ENCODE measurements around the gene PTPRA. TPM values are rescaled to one million over a fixed set of nuclear protein-coding genes. Genes with fewer than 3 reads are reported as not detected.

Gene PTPRA
- total and polyA plus RNA-seq, 2 donors (not counting 3 experiments of a cell fraction or from before 2014, with no cell fraction given) = 43.2 to 53.4 TPM

GRCh38 chr20:2891343-2891742 lies 18.1 kb downstream of the PTPRA start:
- no peak overlapping the region for H2AFZ ChIP-seq (ENCODE audit: low read depth, low read length)
- H3K9me3 ChIP-seq (replicated peaks; ENCODE audit: control insufficient read depth, insufficient read depth, low read length) = no peaks in the 10 kb centered on the region
- H3K9me1 ChIP-seq (replicated peaks; ENCODE audit: control insufficient read depth, extremely low read depth, insufficient read depth, low read length) = no peaks in the 10 kb centered on the region
- peaks cover 79% of the 10 kb centered on the region for H3K79me2 ChIP-seq (ENCODE audit: control insufficient read depth, insufficient read depth, low read length)
- intact Hi-C loops (cut with micrococcal nuclease) = no loop called here
- no TSS peak for BruUV-seq (replicated peaks)
- no peaks in the 10 kb centered on the region for H3K36me3 ChIP-seq (ENCODE audit: control insufficient read depth in 2 of 2, extremely low read depth in 1 of 2, insufficient read depth in 2 of 2, low read length in 2 of 2)
- peaks cover 2% of the 10 kb centered on the region for H4K20me1 ChIP-seq (replicated peaks; ENCODE audit: control insufficient read depth, extremely low read depth, insufficient read depth, low read length)
- TF ChIP-seq CTCF (IDR thresholded peaks at IDR 0.05; ENCODE audit: extremely low read depth in 1 of 2, insufficient read depth in 1 of 2, low read depth in 1 of 2, low read length in 2 of 2) (no peak), POLR2A (IDR thresholded peaks at IDR 0.05; ENCODE audit: low read depth, low read length) (no peak), EZH2 (IDR thresholded peaks at IDR 0.05; ENCODE audit: borderline replicate concordance, low read depth, low read length, severe bottlenecking) (no peak), MAX (IDR thresholded peaks at IDR 0.05; ENCODE audit: insufficient read depth, insufficient read length) (no peak), GATA2 (IDR thresholded peaks at IDR 0.05; ENCODE audit: insufficient read depth, insufficient read length, low read depth, low read length) (no peak), FOS (IDR thresholded peaks at IDR 0.05; ENCODE audit: borderline replicate concordance, insufficient read depth, low read length) (no peak), POLR2AphosphoS5 (IDR thresholded peaks at IDR 0.05; ENCODE audit: insufficient read depth, low read depth, low read length) (no peak), JUN (IDR thresholded peaks at IDR 0.05; ENCODE audit: borderline replicate concordance, insufficient read depth, insufficient read length, low read depth) (no peak), MYC (IDR thresholded peaks at IDR 0.05; ENCODE audit: low read depth, low read length) (no peak)
- no peak overlapping the region for H3K27ac ChIP-seq (ENCODE audit: insufficient read depth, low read depth, low read length)
- dilution Hi-C loops (cut with MboI; ENCODE audit: extremely low pct_ligation_motif_present, low sequenced_read_pairs) = no loop called here
- no peak overlapping the region for H3K4me3 ChIP-seq (replicated peaks in 1 of 3; ENCODE audit: insufficient read depth in 1 of 3, low read depth in 1 of 3, low read length in 3 of 3)
- no peak overlapping the region for H3K4me2 ChIP-seq (ENCODE audit: insufficient read depth, low read length)
- no peaks in the 10 kb centered on the region for H3K27me3 ChIP-seq (ENCODE audit: control insufficient read depth in 2 of 2, insufficient read depth in 2 of 2, low read length in 2 of 2)
- POLR2A ChIA-PET = no interaction called here
- DNase-seq (ENCODE audit: low read depth, low spot score) = no peak
- peaks cover 17% of the 10 kb centered on the region for H3K4me1 ChIP-seq (ENCODE audit: control insufficient read depth, extremely low read depth, insufficient read depth, low read length)
- no peak for FAIRE-seq
- CTCF ChIA-PET = no interaction called here
- no peak overlapping the region for H3K9ac ChIP-seq (replicated peaks; ENCODE audit: extremely low read depth, insufficient read depth, low read length)

All from endothelial cell of umbilical vein (primary cell).